NCI-H446 treated with DMSO at 0.1 percent for 48 hours (cell line): Measurements from ENCODE around the gene TRPV2.

Experiments
- DNase-seq: peaks from one replicate; lab custom pipeline; 2025; lab: John Stamatoyannopoulos, UW

TRPV2 gene

GRCh38 chr17:16406742-16407674 is 8.4 kb upstream of the TRPV2 start:
- no peak for DNase-seq

- DNase-seq, result no peak
These were observed 7.3 kb upstream of the TRPV2 start for GRCh38 chr17:16407911-16408588.

- DNase-seq, result no peak
These were observed 2.0 kb downstream of the TRPV2 start for GRCh38 chr17:16417399-16417798.

- no peak for DNase-seq
These were observed 2.7 kb downstream of the TRPV2 start for GRCh38 chr17:16417896-16418684.

- no peak for DNase-seq
These were observed 3.3 kb downstream of the TRPV2 start for GRCh38 chr17:16418685-16419068.

- no peak for DNase-seq
These were observed 3.9 kb downstream of the TRPV2 start for GRCh38 chr17:16419074-16419928.

DNA sequence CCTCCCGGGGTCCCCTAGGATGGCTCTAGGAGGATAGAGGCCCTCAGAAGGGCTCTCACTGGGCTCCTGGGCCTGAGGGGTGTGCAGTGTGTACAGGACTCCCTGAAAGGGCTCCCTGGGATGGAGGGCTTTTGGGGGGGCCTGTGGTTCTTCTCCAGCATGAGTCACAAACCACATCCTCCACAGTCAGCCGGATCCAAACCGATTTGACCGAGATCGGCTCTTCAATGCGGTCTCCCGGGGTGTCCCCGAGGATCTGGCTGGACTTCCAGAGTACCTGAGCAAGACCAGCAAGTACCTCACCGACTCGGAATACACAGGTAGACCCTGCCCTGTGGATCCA is 4.5 kb downstream of the TRPV2 start:
- DNase-seq, result no peak

DNA sequence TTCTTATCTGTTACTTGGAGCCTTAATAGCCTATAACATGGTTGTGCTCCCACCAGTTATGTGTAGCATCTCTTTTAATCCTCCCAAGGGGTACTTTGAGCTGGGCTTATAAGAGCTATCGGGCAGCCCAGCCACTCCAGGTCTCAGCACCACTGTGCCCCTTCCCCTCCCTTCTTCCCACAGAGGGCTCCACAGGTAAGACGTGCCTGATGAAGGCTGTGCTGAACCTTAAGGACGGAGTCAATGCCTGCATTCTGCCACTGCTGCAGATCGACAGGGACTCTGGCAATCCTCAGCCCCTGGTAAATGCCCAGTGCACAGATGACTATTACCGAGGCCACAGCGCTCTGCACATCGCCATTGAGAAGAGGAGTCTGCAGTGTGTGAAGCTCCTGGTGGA is 7.0 kb downstream of the TRPV2 start:
- DNase-seq, result no peak

DNA sequence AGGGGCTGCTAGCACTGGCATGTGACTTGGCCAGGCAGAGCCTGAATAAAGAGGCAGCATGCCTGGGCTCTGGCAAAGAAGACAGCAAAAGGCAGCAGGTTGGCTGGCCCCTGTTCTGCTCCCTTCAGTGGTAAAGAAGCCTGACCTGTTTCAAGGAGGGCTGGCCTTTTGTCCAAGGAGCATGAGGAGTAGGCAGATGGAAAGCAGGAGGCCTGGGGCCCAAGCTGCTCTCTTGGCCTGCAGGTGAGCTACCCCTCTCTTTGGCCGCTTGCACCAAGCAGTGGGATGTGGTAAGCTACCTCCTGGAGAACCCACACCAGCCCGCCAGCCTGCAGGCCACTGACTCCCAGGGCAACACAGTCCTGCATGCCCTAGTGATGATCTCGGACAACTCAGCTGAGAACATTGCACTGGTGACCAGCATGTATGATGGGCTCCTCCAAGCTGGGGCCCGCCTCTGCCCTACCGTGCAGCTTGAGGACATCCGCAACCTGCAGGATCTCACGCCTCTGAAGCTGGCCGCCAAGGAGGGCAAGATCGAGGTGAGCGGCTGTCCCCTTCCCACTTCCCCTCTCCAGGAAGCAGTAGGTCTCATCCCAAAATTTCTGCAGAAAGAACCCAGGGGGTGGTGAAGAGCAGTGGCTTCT is 8.0 kb downstream of the TRPV2 start:
- no peak for DNase-seq

DNA sequence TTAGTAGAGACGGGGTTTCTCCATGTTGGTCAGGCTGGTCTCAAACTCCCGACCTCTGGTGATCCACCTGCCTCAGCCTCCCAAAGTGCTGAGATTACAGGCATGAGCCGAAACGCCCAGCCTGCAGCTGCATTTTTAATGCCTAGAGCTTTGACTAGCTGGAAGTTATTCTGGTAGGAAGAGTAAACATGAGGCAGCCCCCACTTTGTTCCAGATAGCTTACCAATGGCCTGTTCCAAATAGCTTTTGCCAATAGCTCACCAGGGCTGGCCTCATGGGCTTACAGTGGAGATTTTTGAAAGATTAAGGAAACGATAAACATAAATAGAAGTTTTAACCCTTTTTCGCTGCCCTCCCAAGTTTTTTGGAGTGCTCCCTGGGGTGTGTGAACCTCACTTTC is 9.8 kb downstream of the TRPV2 start:
- no peak for DNase-seq

DNA sequence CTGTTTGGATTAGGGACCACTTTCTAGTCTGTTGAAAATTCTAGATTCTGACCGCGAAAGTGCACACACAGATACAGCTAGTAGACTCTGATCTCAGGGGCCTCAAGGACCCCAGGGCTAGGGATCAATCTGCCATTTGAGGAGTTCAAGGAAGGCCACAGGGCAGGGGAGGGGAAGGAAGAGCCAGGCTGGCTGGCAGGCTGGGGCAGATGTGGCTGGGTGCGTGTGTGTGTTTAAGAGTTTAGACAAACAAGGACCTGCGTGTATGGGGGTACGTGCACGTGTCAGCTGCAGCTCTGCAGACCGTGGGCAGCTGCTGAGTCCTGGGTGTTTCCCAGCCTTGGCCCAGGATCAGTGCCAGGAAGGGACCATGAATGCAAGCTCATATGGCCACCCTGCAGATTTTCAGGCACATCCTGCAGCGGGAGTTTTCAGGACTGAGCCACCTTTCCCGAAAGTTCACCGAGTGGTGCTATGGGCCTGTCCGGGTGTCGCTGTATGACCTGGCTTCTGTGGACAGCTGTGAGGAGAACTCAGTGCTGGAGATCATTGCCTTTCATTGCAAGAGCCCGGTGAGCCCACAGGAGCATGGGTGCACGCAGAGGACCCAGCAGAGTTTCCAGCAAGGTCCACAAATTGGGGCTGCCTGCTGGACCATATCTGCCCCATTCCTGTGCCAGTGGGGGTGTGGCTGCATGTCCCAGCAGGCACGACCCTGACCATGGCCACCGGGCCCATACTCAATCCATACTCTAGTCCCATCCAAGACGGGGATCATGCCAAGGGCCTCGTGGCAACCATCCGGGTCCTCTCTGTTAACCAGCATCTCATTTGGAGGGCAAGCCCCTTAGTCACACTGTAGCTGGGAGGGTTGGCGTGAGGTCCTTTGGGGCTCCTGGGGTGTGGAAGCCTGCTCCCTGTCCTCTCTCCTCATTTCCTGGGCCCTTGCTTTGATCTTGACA is 10.6 kb downstream of the TRPV2 start:
- no peak for DNase-seq

DNA sequence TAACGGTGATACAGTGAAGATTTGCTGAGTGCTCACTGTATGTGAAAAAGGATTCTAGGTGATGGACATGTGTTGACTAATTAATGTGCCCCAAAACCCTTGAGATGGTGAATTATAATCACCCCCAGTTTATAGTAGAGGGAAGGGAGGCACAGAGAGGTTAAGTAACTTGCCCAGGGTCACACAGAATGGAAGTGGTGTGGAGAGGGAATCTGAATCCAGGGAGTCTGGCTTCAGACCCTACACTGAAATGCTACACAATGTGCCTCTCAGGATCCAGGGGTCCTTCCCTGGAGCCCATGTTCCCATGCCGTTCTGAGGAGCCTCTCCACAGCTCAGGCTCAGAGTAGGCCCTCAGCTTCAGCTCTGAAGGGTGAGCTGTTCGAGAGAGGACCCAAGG is 11.6 kb downstream of the TRPV2 start:
- DNase-seq, result no peak

- no peak for DNase-seq
These were observed 12.9 kb downstream of the TRPV2 start for GRCh38 chr17:16428098-16428882.

DNA sequence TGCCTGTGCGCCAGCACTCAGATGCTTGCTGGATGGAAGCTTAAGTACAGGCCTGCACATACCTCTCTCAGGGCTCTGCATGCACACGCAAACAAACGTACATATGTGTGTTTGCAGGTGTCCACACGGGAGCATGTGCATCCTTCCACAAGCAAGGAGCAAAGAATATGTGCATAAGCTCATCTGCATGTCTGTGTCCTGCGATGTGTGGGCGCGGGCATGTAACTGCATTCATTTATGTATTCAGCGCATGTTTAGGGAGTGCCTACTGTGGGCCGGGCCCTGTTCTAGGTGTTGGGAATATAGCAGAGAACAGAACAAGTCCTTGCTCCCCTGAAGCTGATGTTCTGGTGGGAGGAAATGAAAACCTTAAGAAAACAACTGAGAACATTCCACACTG is 13.7 kb downstream of the TRPV2 start:
- no peak for DNase-seq

GRCh38 chr17:16430650-16431049 is 15.3 kb downstream of the TRPV2 start:
- no peak for DNase-seq

DNA sequence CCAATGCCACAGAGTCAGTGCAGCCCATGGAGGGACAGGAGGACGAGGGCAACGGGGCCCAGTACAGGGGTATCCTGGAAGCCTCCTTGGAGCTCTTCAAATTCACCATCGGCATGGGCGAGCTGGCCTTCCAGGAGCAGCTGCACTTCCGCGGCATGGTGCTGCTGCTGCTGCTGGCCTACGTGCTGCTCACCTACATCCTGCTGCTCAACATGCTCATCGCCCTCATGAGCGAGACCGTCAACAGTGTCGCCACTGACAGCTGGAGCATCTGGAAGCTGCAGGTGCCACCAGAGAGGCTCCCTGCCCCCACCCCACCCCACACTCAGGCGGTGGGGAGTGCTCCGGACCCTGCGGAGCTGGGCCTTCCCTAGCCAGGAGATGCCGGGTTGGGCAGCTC is 16.6 kb downstream of the TRPV2 start:
- DNase-seq, result no peak

- no peak for DNase-seq
These were observed 18.1 kb downstream of the TRPV2 start for GRCh38 chr17:16433514-16433913.

- DNase-seq, result no peak
These were observed 19.3 kb downstream of the TRPV2 start for GRCh38 chr17:16434662-16435061.
